ENCODE results near the gene CCDC30.

CCDC30 gene

GRCh38 chr1:42462828-42463763, at the start of gene CCDC30:
Gene CCDC30 (plus strand): TSS chr1:42463286. CDS start chr1:42480552, 17,266 bp downstream.
- DNase-seq, result peak; percentile 77 to 93 (median 86)

- no peak for DNase-seq
These were observed 48.3 kb upstream of the CCDC30 start for GRCh38 chr1:42414551-42415496.

- DNase-seq, result no peak
These were observed 45.9 kb upstream of the CCDC30 start for GRCh38 chr1:42417166-42417565.

GRCh38 chr1:42418516-42418915, 44.6 kb upstream of the CCDC30 start:
- no peak for DNase-seq

GRCh38 chr1:42419126-42419821, 43.8 kb upstream of the CCDC30 start:
- no peak for DNase-seq

GRCh38 chr1:42420121-42420520, 43.0 kb upstream of the CCDC30 start:
- DNase-seq, result no peak

- DNase-seq, result no peak
These were observed 42.0 kb upstream of the CCDC30 start for GRCh38 chr1:42420911-42421585.

GRCh38 chr1:42422737-42423136, 40.3 kb upstream of the CCDC30 start:
- no peak for DNase-seq

- no peak for DNase-seq
These were observed 39.4 kb upstream of the CCDC30 start for GRCh38 chr1:42423681-42424080.

GRCh38 chr1:42424201-42424600, 38.9 kb upstream of the CCDC30 start:
- DNase-seq, result no peak

- DNase-seq, result no peak
These were observed 35.8 kb upstream of the CCDC30 start for GRCh38 chr1:42427240-42427639.

GRCh38 chr1:42429603-42430002, 33.5 kb upstream of the CCDC30 start:
- no peak for DNase-seq

- no peak for DNase-seq
These were observed 32.6 kb upstream of the CCDC30 start for GRCh38 chr1:42430286-42431135.

GRCh38 chr1:42431514-42431913, 31.6 kb upstream of the CCDC30 start:
- DNase-seq, result no peak

- no peak for DNase-seq
These were observed 30.4 kb upstream of the CCDC30 start for GRCh38 chr1:42432714-42433113.

GRCh38 chr1:42433369-42433768, 29.7 kb upstream of the CCDC30 start:
- no peak for DNase-seq

GRCh38 chr1:42434340-42434739, 28.7 kb upstream of the CCDC30 start:
- no peak for DNase-seq

GRCh38 chr1:42439940-42440339, 23.1 kb upstream of the CCDC30 start:
- DNase-seq, result no peak

GRCh38 chr1:42442662-42443061, 20.4 kb upstream of the CCDC30 start:
- DNase-seq, result no peak

GRCh38 chr1:42449256-42449655, 13.8 kb upstream of the CCDC30 start:
- no peak for DNase-seq

- DNase-seq, result no peak
These were observed 13.0 kb upstream of the CCDC30 start for GRCh38 chr1:42450061-42450460.
